Endothelial cell of umbilical vein (primary cell): ENCODE measurements around the gene SNCAIP. TPM values are rescaled to one million over a fixed set of nuclear protein-coding genes. Genes with fewer than 3 reads are reported as not detected.

ENCODE experiments used
- BruUV-seq: library from RNA; stranded (reverse); fragments of 400-500 nt; replicated peaks from 2 replicates; lab custom pipeline; 2021; lab: Mats Ljungman, UMichigan
- CTCF ChIA-PET: fragments of 300-600, 350-600 bp; sonication (Branson Sonifier 250); formaldehyde crosslinking; loops from one replicate; lab custom pipeline; 2021; ENCODE audit warnings: antibody characterized with exemption, inconsistent platforms; lab: Charles Lee
- POLR2A ChIA-PET: fragments of 300-600, 350-600 bp; sonication (Branson Sonifier 250); formaldehyde crosslinking; loops from one replicate; lab custom pipeline; 2021; ENCODE audit warnings: antibody characterized with exemption, inconsistent platforms; lab: Charles Lee
- DNase-seq: peaks from one replicate; pipeline ENCODE4 v3.0.0-alpha.2; 2011; ENCODE audit warnings: low read depth, low spot score
- FAIRE-seq: peaks from 2 replicates; lab custom pipeline; 2011; peaks lifted over from hg19 to GRCh38; lab: Jason Lieb, UNC
- H2AFZ ChIP-seq: 2 replicates; pipeline ENCODE4 v1.6.0; 2012; ENCODE audit warnings: low read depth, low read length, control low read depth, inconsistent platforms
- H3K27ac ChIP-seq: 2 replicates; pipeline ENCODE4 v1.5.1; 2011; ENCODE audit warnings: low read depth, mild to moderate bottlenecking, control low read depth, low read length, moderate library complexity; ENCODE audit not compliant: insufficient read depth
- H3K27me3 ChIP-seq, 2 experiments: 2 replicates each; pipeline versions ENCODE4 v1.6.0 to v1.6.1; 2011; ENCODE audit warnings: low read length in 2 of 2, mixed read lengths in 1 of 2; ENCODE audit not compliant: control insufficient read depth in 2 of 2, insufficient read depth in 2 of 2
- H3K36me3 ChIP-seq, 2 experiments: 2 replicates in 1 of 2; 3 replicates in 1 of 2; pipeline ENCODE4 v1.5.1; 2011; ENCODE audit warnings: low read length in 2 of 2, mild to moderate bottlenecking in 1 of 2, moderate library complexity in 1 of 2; ENCODE audit not compliant: control insufficient read depth in 2 of 2, insufficient read depth in 2 of 2; ENCODE audit errors: extremely low read depth in 1 of 2
- H3K4me1 ChIP-seq: 3 replicates; pipeline ENCODE4 v1.5.1; 2011; ENCODE audit warnings: mild to moderate bottlenecking, low read length; ENCODE audit not compliant: control insufficient read depth, insufficient read depth; ENCODE audit errors: extremely low read depth
- H3K4me2 ChIP-seq: 2 replicates; pipeline ENCODE4 v1.6.1; 2011; ENCODE audit warnings: low read length, control low read depth, mixed read lengths; ENCODE audit not compliant: insufficient read depth
- H3K4me3 ChIP-seq, 3 experiments: fragments of 200-600 bp in 1 of 3; sonication (generic), shearing (Covaris generic) in 1 of 3; replicated peaks in 1 of 3; 2 replicates each; pipeline ENCODE4 v1.5.1; 2011 to 2016; ENCODE audit warnings: control low read depth in 3 of 3, low read length in 3 of 3, mild to moderate bottlenecking in 2 of 3, inconsistent platforms in 1 of 3, low read depth in 1 of 3, moderate library complexity in 1 of 3; ENCODE audit not compliant: insufficient read depth in 1 of 3
- H3K79me2 ChIP-seq: 2 replicates; pipeline ENCODE4 v1.6.0; 2012; ENCODE audit warnings: low read length, inconsistent platforms; ENCODE audit not compliant: control insufficient read depth, insufficient read depth
- H3K9ac ChIP-seq: replicated peaks from 2 replicates; pipeline ENCODE3; 2011; ENCODE audit warnings: low read length, control low read depth; ENCODE audit not compliant: insufficient read depth; ENCODE audit errors: extremely low read depth
- H3K9me1 ChIP-seq: replicated peaks from 3 replicates; pipeline ENCODE4 v1.6.0; 2011; ENCODE audit warnings: mild to moderate bottlenecking, low read length; ENCODE audit not compliant: control insufficient read depth, insufficient read depth; ENCODE audit errors: extremely low read depth
- H3K9me3 ChIP-seq: replicated peaks from 2 replicates; pipeline ENCODE4 v1.5.1; 2012; ENCODE audit warnings: low read length, inconsistent platforms; ENCODE audit not compliant: control insufficient read depth, insufficient read depth
- H4K20me1 ChIP-seq: replicated peaks from 2 replicates; pipeline ENCODE3; 2011; ENCODE audit warnings: mild to moderate bottlenecking, low read length; ENCODE audit not compliant: control insufficient read depth, insufficient read depth; ENCODE audit errors: extremely low read depth
- EZH2 ChIP-seq: IDR thresholded peaks from 2 replicates; pipeline ENCODE4 v1.6.1; 2012; ENCODE audit warnings: borderline replicate concordance, low read depth, mild to moderate bottlenecking, moderate library complexity, low read length, inconsistent platforms; ENCODE audit not compliant: severe bottlenecking
- FOS ChIP-seq: IDR thresholded peaks from 2 replicates; pipeline ENCODE4 v1.6.1; 2011; ENCODE audit warnings: mild to moderate bottlenecking, low read length, moderate library complexity, borderline replicate concordance; ENCODE audit not compliant: insufficient read depth
- GATA2 ChIP-seq: IDR thresholded peaks from 2 replicates; pipeline ENCODE4 v1.7.0; 2011; ENCODE audit warnings: low read depth, mild to moderate bottlenecking, moderate library complexity, mixed read lengths, low read length; ENCODE audit not compliant: insufficient read length, insufficient read depth
- JUN ChIP-seq: IDR thresholded peaks from 2 replicates; pipeline ENCODE4 v1.6.1; 2011; ENCODE audit warnings: borderline replicate concordance, low read depth; ENCODE audit not compliant: insufficient read length, insufficient read depth
- MYC ChIP-seq: IDR thresholded peaks from one replicate; pipeline ENCODE4 v1.6.1; 2011; ENCODE audit warnings: mild to moderate bottlenecking, low read depth, low read length
- POLR2A ChIP-seq: IDR thresholded peaks from 2 replicates; pipeline ENCODE4 v1.6.1; 2012; ENCODE audit warnings: low read depth, mild to moderate bottlenecking, control low read depth, low read length
- POLR2AphosphoS5 ChIP-seq: IDR thresholded peaks from 2 replicates; pipeline ENCODE4 v1.6.1; 2012; ENCODE audit warnings: low read depth, mild to moderate bottlenecking, control low read depth, low read length, moderate library complexity; ENCODE audit not compliant: insufficient read depth
- dilution Hi-C: fragments of 300-500 bp; cut with MboI; formaldehyde crosslinking; loops from one replicate; pipeline ENCODE4 v1.15.0; 2019; ENCODE audit warnings: low sequenced_read_pairs; ENCODE audit not compliant: extremely low pct_ligation_motif_present
- intact Hi-C: fragments of 100-400 bp; cut with micrococcal nuclease; formaldehyde crosslinking; loops from one replicate; pipeline ENCODE4 v1.10.0; 2022
- polyA plus RNA-seq, 4 experiments: library from polyadenylated mRNA; depleted of rRNA in 3 of 4; stranded (reverse) in 3 of 4; unstranded in 1 of 4; fragments of >200 nt; gene quantifications; 2 replicates each; pipeline versions ENCODE4 v1.2.1 to v1.2.3, GENCODE V29; 2011 to 2012; ENCODE audit warnings: missing spikeins in 1 of 4
- total RNA-seq: library from RNA; stranded (reverse); gene quantifications from 2 replicates; pipeline ENCODE4 v1.2.3, GENCODE V29; 2021
- TF ChIP-seq, protein P1 (sequence below): IDR thresholded peaks from 2 replicates; pipeline ENCODE4 v1.6.1; 2011; ENCODE audit not compliant: insufficient read depth, insufficient read length
- TF ChIP-seq, protein P2 (sequence below), 2 donors: IDR thresholded peaks; 1 replicate in 1 of 2; 2 replicates in 1 of 2; pipeline ENCODE4 v1.5.1; 2011; ENCODE audit warnings: low read length in 2 of 2, mild to moderate bottlenecking in 2 of 2, moderate library complexity in 2 of 2, control low read depth in 1 of 2, inconsistent platforms in 1 of 2, low read depth in 1 of 2; ENCODE audit not compliant: insufficient read depth in 1 of 2; ENCODE audit errors: extremely low read depth in 1 of 2

Gene SNCAIP
- total and polyA plus RNA-seq, 2 donors (not counting 3 experiments of a cell fraction or from before 2014, with no cell fraction given) = 13.1 to 42.0 TPM

DNA sequence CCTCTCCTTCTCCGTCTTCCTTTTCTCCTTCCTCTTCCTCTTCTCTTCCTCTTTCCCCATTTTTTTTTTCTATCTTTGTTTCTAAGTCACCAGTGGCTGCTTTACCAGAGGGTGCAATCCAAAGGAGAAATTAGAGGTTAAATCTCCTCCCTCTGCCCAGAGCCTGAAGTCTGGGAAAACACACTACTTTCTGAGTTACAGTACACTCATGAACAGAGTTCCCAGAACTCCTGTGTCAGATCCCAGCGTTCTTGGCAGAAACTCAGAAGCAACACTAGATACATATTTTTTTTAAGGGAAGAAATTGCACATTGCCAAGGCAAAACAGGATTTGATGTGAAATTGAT is 189.0 kb downstream of the SNCAIP start:
- no peaks in the 10 kb centered on the region for H3K9me1 ChIP-seq
- H3K4me2 ChIP-seq = no peak overlapping the region
- no peaks in the 10 kb centered on the region for H3K79me2 ChIP-seq
- H3K4me1 ChIP-seq = no peaks in the 10 kb centered on the region
- TF ChIP-seq GATA2 = no peak
- TF ChIP-seq, protein P1, sequence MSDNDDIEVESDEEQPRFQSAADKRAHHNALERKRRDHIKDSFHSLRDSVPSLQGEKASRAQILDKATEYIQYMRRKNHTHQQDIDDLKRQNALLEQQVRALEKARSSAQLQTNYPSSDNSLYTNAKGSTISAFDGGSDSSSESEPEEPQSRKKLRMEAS = no peak
- no peak for TF ChIP-seq POLR2A
- TF ChIP-seq EZH2 = no peak
- no peak for TF ChIP-seq MYC
- TF ChIP-seq, protein P2, sequence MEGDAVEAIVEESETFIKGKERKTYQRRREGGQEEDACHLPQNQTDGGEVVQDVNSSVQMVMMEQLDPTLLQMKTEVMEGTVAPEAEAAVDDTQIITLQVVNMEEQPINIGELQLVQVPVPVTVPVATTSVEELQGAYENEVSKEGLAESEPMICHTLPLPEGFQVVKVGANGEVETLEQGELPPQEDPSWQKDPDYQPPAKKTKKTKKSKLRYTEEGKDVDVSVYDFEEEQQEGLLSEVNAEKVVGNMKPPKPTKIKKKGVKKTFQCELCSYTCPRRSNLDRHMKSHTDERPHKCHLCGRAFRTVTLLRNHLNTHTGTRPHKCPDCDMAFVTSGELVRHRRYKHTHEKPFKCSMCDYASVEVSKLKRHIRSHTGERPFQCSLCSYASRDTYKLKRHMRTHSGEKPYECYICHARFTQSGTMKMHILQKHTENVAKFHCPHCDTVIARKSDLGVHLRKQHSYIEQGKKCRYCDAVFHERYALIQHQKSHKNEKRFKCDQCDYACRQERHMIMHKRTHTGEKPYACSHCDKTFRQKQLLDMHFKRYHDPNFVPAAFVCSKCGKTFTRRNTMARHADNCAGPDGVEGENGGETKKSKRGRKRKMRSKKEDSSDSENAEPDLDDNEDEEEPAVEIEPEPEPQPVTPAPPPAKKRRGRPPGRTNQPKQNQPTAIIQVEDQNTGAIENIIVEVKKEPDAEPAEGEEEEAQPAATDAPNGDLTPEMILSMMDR (IDR thresholded peaks at IDR 0.05; ENCODE audit: extremely low read depth in 1 of 2, insufficient read depth in 1 of 2, low read depth in 1 of 2, low read length in 2 of 2) = no peak
- TF ChIP-seq JUN = no peak
- TF ChIP-seq POLR2AphosphoS5 = no peak
- TF ChIP-seq FOS = no peak
- H3K9me3 ChIP-seq = no peaks in the 10 kb centered on the region
- peaks cover 3 to 6% of the 10 kb centered on the region in 2 experiments for H3K27me3 ChIP-seq
- POLR2A ChIA-PET = interaction anchor here (0.7 kb wide), 1 partner anchor 764 kb away, joined by 5 read pairs; no protein-coding TSS in a partner anchor
- FAIRE-seq (no peak), DNase-seq (no peak)
- dilution Hi-C loops = no loop called here
- H4K20me1 ChIP-seq = no peaks in the 10 kb centered on the region
- BruUV-seq = no TSS peak
- CTCF ChIA-PET = interaction anchor here (1.5 to 2.6 kb wide), 6 partner anchors 13 to 922 kb away, joined by 4 to 14 read pairs (median 6); partner anchors contain the start of gene CEP120
- no peak overlapping the region for H3K9ac ChIP-seq
- H3K27ac ChIP-seq = no peak overlapping the region
- H3K4me3 ChIP-seq = no peak overlapping the region
- H2AFZ ChIP-seq = no peak overlapping the region
- intact Hi-C loops = loop anchor here (5.0 to 10.0 kb wide), 2 partner anchors 536 to 866 kb away; partner anchors contain the start of gene SRFBP1
- no peaks in the 10 kb centered on the region for H3K36me3 ChIP-seq
